Measurements from ENCODE around the gene UPB1. TPM values are rescaled to one million over a fixed set of nuclear protein-coding genes. Genes with fewer than 3 reads are reported as not detected.

The UPB1 gene
- total RNA-seq, 3 donors from 2014 or later (not counting 1 experiment from before 2014, with no cell fraction given): 0.33 to 1.6 (median 0.50) TPM

Other genes with a start within 250 kb of the UPB1 start
- 10 to 100 TPM; 46.1 to 52.9 (median 48.5) TPM for gene SPECC1L, start 224.5 kb upstream of the UPB1 start, total RNA-seq
- gene ADORA2A, start 67.7 kb upstream of the UPB1 start, total RNA-seq: 10 to 100 TPM; 11.0 to 15.0 (median 11.7) TPM
- 100 to 1,000 TPM in 1 of 3 donors, 10 to 100 TPM in 2; 76.9 to 102 (median 94.9) TPM for gene GUCD1, start 59.8 kb downstream of the UPB1 start, total RNA-seq
- 10 to 100 TPM; 40.9 to 44.6 (median 44.0) TPM for gene SNRPD3, start 60.7 kb downstream of the UPB1 start, total RNA-seq
- 1 to 10 TPM; 1.7 to 4.8 (median 2.3) TPM for gene LRRC75B, start 97.7 kb downstream of the UPB1 start, total RNA-seq
- 10 to 100 TPM in 1 of 3 donors, 1 to 10 TPM in 2; 4.0 to 11.9 (median 7.0) TPM for gene GGT1, start 107.9 kb downstream of the UPB1 start, total RNA-seq